Measurements from ENCODE around the gene GPN2. TPM values are rescaled to one million over a fixed set of nuclear protein-coding genes. Genes with fewer than 3 reads are reported as not detected.
A peak's percentile ranks its signal among the peaks of the same experiment; 100 is the strongest.

The GPN2 gene
- total and polyA plus RNA-seq, 3 experiments from 2014 or later = 18.8 to 69.9 (median 60.2) TPM

DNA sequence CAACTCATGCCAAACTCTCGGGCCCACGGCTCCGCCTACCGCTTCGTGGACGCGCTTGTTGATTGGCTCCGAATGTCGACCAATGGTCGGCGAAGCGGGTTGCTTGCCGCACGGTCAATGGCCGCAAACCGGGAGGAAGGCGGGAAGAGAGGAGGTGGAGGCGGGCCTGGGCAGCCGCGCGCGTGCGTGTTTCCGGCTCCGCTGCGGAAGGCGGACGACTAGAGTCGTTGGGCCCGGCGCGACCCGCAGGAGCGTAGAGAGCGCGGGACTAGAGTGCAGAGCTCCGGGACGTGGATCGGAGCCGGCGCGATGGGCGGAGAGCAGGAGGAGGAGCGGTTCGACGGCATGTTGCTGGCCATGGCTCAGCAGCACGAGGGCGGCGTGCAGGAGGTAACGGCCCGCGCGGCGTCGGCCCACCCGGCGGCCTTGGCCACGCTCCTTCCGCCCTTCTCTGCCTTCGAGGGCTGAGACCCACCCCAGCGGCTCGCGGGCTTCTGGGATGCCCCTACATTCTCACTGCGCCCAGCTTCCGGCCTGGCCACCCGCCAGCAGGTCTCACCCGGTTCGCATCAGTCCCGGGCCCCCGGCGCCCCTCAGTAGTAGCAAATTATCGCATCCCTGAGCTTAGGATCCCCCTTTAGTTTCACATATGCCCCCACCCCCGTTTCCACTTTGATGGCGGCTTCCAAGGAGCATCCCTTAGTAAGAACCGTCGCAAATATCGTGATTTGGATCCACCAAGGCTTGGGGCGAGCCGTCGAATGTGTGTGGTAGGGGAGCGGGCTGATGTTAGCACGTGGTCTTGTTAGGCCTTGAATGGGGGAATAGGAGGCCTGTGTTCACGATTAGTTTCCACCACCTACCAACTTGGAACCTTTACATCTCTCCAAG lies 31.7 kb upstream of the GPN2 start, which contains the start of gene NUDC:
TSS of gene NUDC (plus strand) at position 204 of the 891 bp plus-strand sequence. CDS start at position 310, 106 bp downstream.
- DNase-seq = peak; percentile 93 to 97 (median 95)
- Mint-ChIP-seq H3K9me3 (no peaks in the 10 kb centered on the region), H3K27ac (peak within 1 kb of the TSS; percentile 87 to 98 (median 95)), H3K4me3 (peak within 1 kb of the TSS; percentile 87 to 97 (median 93)), H3K27me3 (peaks cover 0 to 1% of the 10 kb centered on the region in 2 donors), H3K36me3 (peaks cover under 1 to 36% (median under 1%) of the 10 kb centered on the region in 3 donors), H3K4me1 (peaks cover 26 to 46% (median 40%) of the 10 kb centered on the region in 3 donors)
- Histone ChIP-seq H3K4me3 (ENCODE audit: low read length) (peak within 1 kb of the TSS; percentile 77), H3K4me1 (ENCODE audit: insufficient read depth, low read length) (peaks cover 22% of the 10 kb centered on the region), H3K36me3 (ENCODE audit: insufficient read depth, low read length) (peaks cover 15% of the 10 kb centered on the region), H3K27ac (ENCODE audit: low read depth, low read length) (peak within 1 kb of the TSS; percentile 84), H3K27me3 (ENCODE audit: insufficient read depth, low read length, poor library complexity, severe bottlenecking) (no peaks in the 10 kb centered on the region), H3K9me3 (ENCODE audit: low read length) (no peaks in the 10 kb centered on the region)
- ChIA-PET CTCF (interaction anchor here (1.2 kb wide), 2 partner anchors 7 to 32 kb away, joined by 3 read pairs; partner anchors contain the start of gene GPN2), POLR2A (interaction anchor here (0.5 to 1.9 kb wide), 5 partner anchors 21 to 1692 kb away, joined by 3 to 6 read pairs (median 4); partner anchors contain the start of genes GPATCH3 and GPN2)

DNA sequence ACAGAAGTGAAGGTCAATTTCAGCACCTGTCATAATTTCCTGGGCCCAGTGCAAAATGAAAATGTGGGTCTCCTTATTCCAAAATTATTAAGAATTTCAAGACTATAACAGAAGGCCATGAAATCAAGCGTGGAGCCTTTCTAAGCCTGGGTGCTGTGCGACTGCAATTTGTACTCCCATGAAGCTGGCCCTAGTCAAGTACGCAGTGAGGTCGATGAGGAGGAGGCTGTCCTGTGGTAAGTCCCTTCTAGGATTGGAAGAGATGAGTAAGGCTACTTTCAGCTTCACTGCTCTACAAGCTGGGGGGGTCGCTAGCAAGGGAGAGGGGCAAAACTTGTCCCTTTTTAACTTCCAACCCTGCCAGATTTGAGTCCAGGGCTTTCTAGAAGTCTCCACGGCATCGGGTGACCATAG lies 31.1 kb upstream of the GPN2 start:
- Mint-ChIP-seq H3K27me3 (peaks cover 0 to 1% of the 10 kb centered on the region in 2 donors), H3K4me1 (peaks cover 26 to 42% (median 38%) of the 10 kb centered on the region in 3 donors), H3K27ac (peak overlapping the region; percentile 87 to 98 (median 95)), H3K36me3 (peaks cover 0 to 30% (median 0%) of the 10 kb centered on the region in 3 donors), H3K4me3 (peak overlapping the region; percentile 87 to 97 (median 93)), H3K9me3 (no peaks in the 10 kb centered on the region)
- ChIA-PET CTCF (interaction anchor here (1.2 kb wide), 2 partner anchors 8 to 31 kb away, joined by 3 read pairs; partner anchors contain the start of gene GPN2), POLR2A (interaction anchor here (0.5 to 1.9 kb wide), 4 partner anchors 20 to 847 kb away, joined by 3 to 6 read pairs (median 5); partner anchors contain the start of genes GPATCH3 and GPN2)
- H3K4me1 ChIP-seq (ENCODE audit: insufficient read depth, low read length) = peaks cover 22% of the 10 kb centered on the region
- H3K27me3 ChIP-seq (ENCODE audit: insufficient read depth, low read length, poor library complexity, severe bottlenecking) = no peaks in the 10 kb centered on the region
- H3K36me3 ChIP-seq (ENCODE audit: insufficient read depth, low read length) = peaks cover 8% of the 10 kb centered on the region
- H3K4me3 ChIP-seq (ENCODE audit: low read length) = peak overlapping the region; percentile 77
- peak overlapping the region; percentile 84 for H3K27ac ChIP-seq (ENCODE audit: low read depth, low read length)
- H3K9me3 ChIP-seq (ENCODE audit: low read length) = no peaks in the 10 kb centered on the region
- no peak for DNase-seq

DNA sequence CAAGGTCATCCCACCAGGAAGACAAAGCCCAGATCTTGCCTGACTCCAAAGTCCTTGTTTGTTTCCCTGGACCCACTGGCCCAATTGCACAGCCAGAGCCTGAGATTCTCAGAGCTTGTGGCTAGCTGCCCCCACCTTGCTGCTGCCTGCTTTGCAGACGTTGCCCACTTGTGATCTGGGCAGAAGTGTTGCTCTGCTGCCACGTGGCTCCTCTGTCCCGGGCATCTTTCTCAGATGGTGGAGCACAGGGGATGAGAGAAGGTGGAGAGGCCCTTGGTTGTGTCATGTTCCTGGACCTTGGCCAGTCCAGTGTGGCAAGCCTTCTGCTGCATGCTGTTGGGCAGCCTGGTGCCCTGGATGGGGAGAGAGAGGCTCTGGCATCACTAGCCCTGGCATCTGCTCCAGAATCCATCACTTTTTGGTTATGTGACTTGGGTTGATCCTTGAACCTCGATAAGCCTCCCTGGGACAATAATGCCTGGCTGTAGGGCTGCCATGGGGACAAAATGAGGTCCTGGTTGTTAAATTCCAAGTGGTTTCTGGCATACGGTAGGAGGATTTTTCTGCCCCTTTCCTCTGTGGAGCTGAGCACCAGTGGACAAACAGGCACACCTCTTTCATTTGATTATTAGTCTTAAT lies 25.2 kb upstream of the GPN2 start:
- Mint-ChIP-seq H3K4me1 (peaks cover under 1 to 6% (median 4%) of the 10 kb centered on the region in 3 donors), H3K9me3 (no peaks in the 10 kb centered on the region), H3K4me3 (no peak overlapping the region), H3K27ac (peak overlapping the region in 1 of 8 donors; percentile 64), H3K27me3 (peaks cover 3% of the 10 kb centered on the region in 2 donors), H3K36me3 (no peaks in the 10 kb centered on the region)
- POLR2A ChIA-PET = no interaction called here
- no peak for DNase-seq
- Histone ChIP-seq H3K4me1 (ENCODE audit: insufficient read depth, low read length) (no peaks in the 10 kb centered on the region), H3K36me3 (ENCODE audit: insufficient read depth, low read length) (no peaks in the 10 kb centered on the region), H3K27me3 (ENCODE audit: insufficient read depth, low read length, poor library complexity, severe bottlenecking) (no peaks in the 10 kb centered on the region), H3K27ac (ENCODE audit: low read depth, low read length) (no peak overlapping the region), H3K4me3 (ENCODE audit: low read length) (no peak overlapping the region), H3K9me3 (ENCODE audit: low read length) (no peaks in the 10 kb centered on the region)
- CTCF ChIA-PET = no interaction called here

DNA sequence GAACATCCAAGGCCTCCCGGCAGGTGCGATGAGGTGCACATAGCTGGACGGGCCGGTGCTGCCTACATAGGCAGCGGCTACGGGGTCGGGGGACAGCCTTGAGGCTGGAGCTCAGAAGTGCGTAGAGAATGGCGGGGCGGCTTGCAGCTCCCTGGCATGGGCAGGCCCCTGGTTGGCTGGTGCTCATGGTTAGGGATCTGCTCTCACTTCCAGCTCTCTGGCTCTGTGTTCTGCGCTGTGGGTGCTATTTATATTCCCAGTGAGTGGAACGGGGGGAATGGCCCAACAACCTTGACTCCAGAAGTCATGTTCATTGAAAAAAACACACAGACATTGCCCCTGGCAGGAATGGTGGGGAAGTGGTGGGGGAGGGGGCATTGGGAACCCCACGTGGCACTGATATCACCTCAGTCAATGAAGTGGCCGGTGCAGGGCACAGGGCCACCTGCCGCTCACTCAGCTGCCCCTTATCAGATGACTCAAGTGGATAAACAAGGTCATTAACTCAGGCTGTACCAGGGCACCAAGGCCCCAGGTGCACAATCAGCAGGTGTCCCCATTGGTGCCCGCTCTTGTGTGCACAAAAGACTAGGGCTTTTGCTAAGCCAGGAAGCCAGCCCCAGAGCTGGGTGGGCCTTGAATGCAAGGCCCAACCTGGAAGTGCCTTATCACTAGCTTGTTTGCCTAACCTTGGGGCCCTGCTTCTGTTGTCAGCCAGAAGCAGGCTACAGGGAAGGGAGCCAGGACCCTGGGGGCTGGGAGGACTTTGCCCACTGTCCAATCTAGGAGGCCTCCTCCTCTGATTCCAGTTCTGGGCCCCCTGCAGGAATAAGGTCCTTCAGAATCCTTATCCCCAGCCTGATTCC lies 23.9 kb upstream of the GPN2 start, which contains the start of gene NR0B2:
TSS of gene NR0B2 (minus strand) at position 222 of the 866 bp plus-strand sequence. CDS start at position 187, 35 bp downstream.
- Mint-ChIP-seq H3K4me1 (no peaks in the 10 kb centered on the region), H3K27me3 (peaks cover 3 to 8% of the 10 kb centered on the region in 2 donors), H3K4me3 (peak within 1 kb of the TSS in 1 of 7 donors; percentile 20), H3K9me3 (no peaks in the 10 kb centered on the region), H3K27ac (no peak within 1 kb of the TSS), H3K36me3 (no peaks in the 10 kb centered on the region)
- no peaks in the 10 kb centered on the region for H3K27me3 ChIP-seq (ENCODE audit: insufficient read depth, low read length, poor library complexity, severe bottlenecking)
- no peak within 1 kb of the TSS for H3K4me3 ChIP-seq (ENCODE audit: low read length)
- H3K4me1 ChIP-seq (ENCODE audit: insufficient read depth, low read length) = no peaks in the 10 kb centered on the region
- POLR2A ChIA-PET = no interaction called here
- H3K36me3 ChIP-seq (ENCODE audit: insufficient read depth, low read length) = no peaks in the 10 kb centered on the region
- peak within 1 kb of the TSS; percentile 47 for H3K27ac ChIP-seq (ENCODE audit: low read depth, low read length)
- CTCF ChIA-PET = interaction anchor here (1.4 kb wide), 1 partner anchor 13 kb away, joined by 4 read pairs; the partner anchor contains the start of gene GPATCH3
- no peaks in the 10 kb centered on the region for H3K9me3 ChIP-seq (ENCODE audit: low read length)
- DNase-seq = no peak

DNA sequence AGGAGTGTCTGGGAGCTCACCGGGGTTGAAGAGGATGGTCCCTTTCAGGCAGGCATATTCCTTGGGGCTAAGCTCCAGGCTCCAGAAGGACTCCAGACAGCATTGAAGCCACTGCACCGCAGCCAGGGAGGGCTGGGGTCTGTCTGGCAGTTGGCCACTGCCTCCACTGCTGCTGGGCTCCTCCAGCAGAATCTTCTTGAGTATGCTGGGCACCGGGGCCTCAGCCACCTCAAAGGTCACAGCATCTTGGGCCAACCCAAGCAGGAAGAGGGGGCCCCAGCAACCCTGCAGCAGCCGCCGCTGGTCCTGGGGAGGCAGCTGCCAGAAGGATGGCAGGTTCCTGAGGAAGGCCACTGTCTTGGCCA lies 23.3 kb upstream of the GPN2 start:
- Mint-ChIP-seq H3K4me3 (no peak overlapping the region), H3K27ac (no peak overlapping the region), H3K9me3 (no peaks in the 10 kb centered on the region), H3K36me3 (no peaks in the 10 kb centered on the region), H3K4me1 (no peaks in the 10 kb centered on the region), H3K27me3 (peaks cover 3 to 8% of the 10 kb centered on the region in 2 donors)
- Histone ChIP-seq H3K36me3 (ENCODE audit: insufficient read depth, low read length) (no peaks in the 10 kb centered on the region), H3K4me3 (ENCODE audit: low read length) (no peak overlapping the region), H3K9me3 (ENCODE audit: low read length) (no peaks in the 10 kb centered on the region), H3K27ac (ENCODE audit: low read depth, low read length) (no peak overlapping the region), H3K4me1 (ENCODE audit: insufficient read depth, low read length) (no peaks in the 10 kb centered on the region), H3K27me3 (ENCODE audit: insufficient read depth, low read length, poor library complexity, severe bottlenecking) (no peaks in the 10 kb centered on the region)
- POLR2A ChIA-PET = no interaction called here
- DNase-seq = no peak
- CTCF ChIA-PET = interaction anchor here (1.4 kb wide), 1 partner anchor 13 kb away, joined by 4 read pairs; the partner anchor contains the start of gene GPATCH3

DNA sequence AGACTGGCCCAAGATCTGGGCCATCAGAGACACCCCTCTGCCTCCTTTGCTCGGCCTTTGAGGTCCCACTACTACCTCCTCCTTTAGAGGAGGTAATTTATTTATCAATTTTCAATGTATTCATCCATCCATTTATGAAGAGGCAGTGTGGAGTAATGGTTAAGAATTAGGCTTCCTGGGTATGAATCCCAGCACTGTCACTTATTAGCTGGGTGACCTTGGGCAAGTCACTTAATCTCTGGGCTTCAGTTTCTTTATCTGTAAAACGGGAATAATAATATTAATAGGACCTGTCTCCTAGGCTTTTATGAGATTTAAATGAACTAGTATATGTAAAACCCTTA lies 22.0 kb upstream of the GPN2 start:
- ChIA-PET CTCF (no interaction called here), POLR2A (no interaction called here)
- H3K4me1 ChIP-seq (ENCODE audit: insufficient read depth, low read length) = no peaks in the 10 kb centered on the region
- no peaks in the 10 kb centered on the region for H3K36me3 ChIP-seq (ENCODE audit: insufficient read depth, low read length)
- no peak overlapping the region for H3K4me3 Mint-ChIP-seq
- H3K4me1 Mint-ChIP-seq = no peaks in the 10 kb centered on the region
- no peak overlapping the region for H3K27ac ChIP-seq (ENCODE audit: low read depth, low read length)
- H3K9me3 Mint-ChIP-seq = no peaks in the 10 kb centered on the region
- no peak overlapping the region for H3K27ac Mint-ChIP-seq
- peaks cover 4 to 8% of the 10 kb centered on the region in 2 donors for H3K27me3 Mint-ChIP-seq
- no peaks in the 10 kb centered on the region for H3K9me3 ChIP-seq (ENCODE audit: low read length)
- H3K4me3 ChIP-seq (ENCODE audit: low read length) = no peak overlapping the region
- DNase-seq = no peak
- H3K27me3 ChIP-seq (ENCODE audit: insufficient read depth, low read length, poor library complexity, severe bottlenecking) = no peaks in the 10 kb centered on the region
- H3K36me3 Mint-ChIP-seq = no peaks in the 10 kb centered on the region

DNA sequence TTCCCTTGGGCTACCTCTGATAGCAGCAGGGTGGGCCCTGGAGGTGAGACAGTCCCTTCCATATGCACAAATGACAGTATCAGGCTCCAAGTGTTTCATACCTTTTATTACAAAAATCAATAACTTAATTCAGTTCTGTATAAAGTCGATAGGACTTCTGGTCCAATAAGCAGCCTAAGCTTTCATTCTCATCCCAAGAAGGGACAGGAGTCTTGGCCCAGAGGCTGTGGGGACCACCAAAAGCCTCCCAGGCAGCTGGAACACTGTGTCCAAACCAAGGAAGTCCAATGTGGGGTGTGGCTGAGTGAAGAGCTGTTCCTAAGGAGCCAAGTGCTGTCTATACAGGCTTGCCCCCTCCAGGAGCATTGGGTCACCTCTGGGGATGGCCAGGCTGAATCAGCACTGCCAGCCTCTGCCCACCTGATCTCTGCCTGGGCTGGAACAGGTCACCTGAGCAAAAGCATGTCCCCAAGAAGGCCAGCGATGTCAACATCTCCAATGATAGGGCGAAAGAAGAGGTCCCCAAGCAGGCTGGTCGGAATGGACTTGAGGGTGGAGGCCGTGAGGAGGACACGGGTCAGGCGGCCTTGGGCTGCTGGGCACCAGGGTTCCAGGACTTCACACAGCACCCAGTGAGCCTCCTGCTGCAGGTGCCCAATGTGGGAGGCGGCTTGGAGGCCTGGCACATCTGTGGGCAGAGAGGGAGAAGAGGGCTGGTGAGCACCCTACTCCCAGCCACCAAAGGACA lies 21.5 kb upstream of the GPN2 start:
- H3K4me1 Mint-ChIP-seq = no peaks in the 10 kb centered on the region
- Histone ChIP-seq H3K4me1 (ENCODE audit: insufficient read depth, low read length) (no peaks in the 10 kb centered on the region), H3K9me3 (ENCODE audit: low read length) (no peaks in the 10 kb centered on the region), H3K27me3 (ENCODE audit: insufficient read depth, low read length, poor library complexity, severe bottlenecking) (no peaks in the 10 kb centered on the region), H3K4me3 (ENCODE audit: low read length) (no peak overlapping the region), H3K36me3 (ENCODE audit: insufficient read depth, low read length) (no peaks in the 10 kb centered on the region), H3K27ac (ENCODE audit: low read depth, low read length) (no peak overlapping the region)
- DNase-seq = no peak
- H3K36me3 Mint-ChIP-seq = no peaks in the 10 kb centered on the region
- no peak overlapping the region for H3K4me3 Mint-ChIP-seq
- H3K27me3 Mint-ChIP-seq = peaks cover 4 to 8% of the 10 kb centered on the region in 2 donors
- CTCF ChIA-PET = no interaction called here
- no peaks in the 10 kb centered on the region for H3K9me3 Mint-ChIP-seq
- H3K27ac Mint-ChIP-seq = no peak overlapping the region
- POLR2A ChIA-PET = no interaction called here
